ENCODE results near the gene E2F2. TPM values are rescaled to one million over a fixed set of nuclear protein-coding genes. Genes with fewer than 3 reads are reported as not detected.

Gene E2F2
- total RNA-seq, 1 donor from 2014 or later, result 0.16 TPM

GRCh38 chr1:23558140-23558871 is 27.3 kb upstream of the E2F2 start:
- intact Hi-C loops (cut with micrococcal nuclease), result no loop called here
- DNase-seq, result peak; percentile 71

GRCh38 chr1:23557471-23558124 is 26.6 kb upstream of the E2F2 start:
- H3K4me3 ChIP-seq, result peak overlapping the region; percentile 87
- intact Hi-C loops (cut with micrococcal nuclease), result no loop called here
- H3K36me3 ChIP-seq, result peaks cover 22% of the 10 kb centered on the region
- H3K9me3 ChIP-seq (replicated peaks), result no peaks in the 10 kb centered on the region
- DNase-seq, result no peak
- no peak for TF ChIP-seq CTCF (IDR thresholded peaks at IDR 0.05; ENCODE audit: borderline replicate concordance)
- H3K27ac ChIP-seq (replicated peaks), result peak overlapping the region; percentile 96
- H3K27me3 ChIP-seq (ENCODE audit: low read depth), result no peaks in the 10 kb centered on the region
- peaks cover 89% of the 10 kb centered on the region for H3K4me1 ChIP-seq

More at GRCh38 chr1:23558140-23558871, 27.3 kb upstream of the E2F2 start:
- peaks cover 22% of the 10 kb centered on the region for H3K36me3 ChIP-seq
- H3K4me1 ChIP-seq, result peaks cover 91% of the 10 kb centered on the region
- no peak for TF ChIP-seq CTCF (IDR thresholded peaks at IDR 0.05; ENCODE audit: borderline replicate concordance)
- no peaks in the 10 kb centered on the region for H3K27me3 ChIP-seq (ENCODE audit: low read depth)
- peak overlapping the region; percentile 87 for H3K4me3 ChIP-seq
- H3K9me3 ChIP-seq (replicated peaks), result no peaks in the 10 kb centered on the region
- peak overlapping the region; percentile 96 for H3K27ac ChIP-seq (replicated peaks)

- Histone ChIP-seq H3K9me3 (replicated peaks) (no peaks in the 10 kb centered on the region), H3K27ac (replicated peaks) (peak overlapping the region; percentile 96), H3K4me1 (peaks cover 84% of the 10 kb centered on the region), H3K36me3 (peaks cover 22% of the 10 kb centered on the region), H3K27me3 (ENCODE audit: low read depth) (no peaks in the 10 kb centered on the region), H3K4me3 (peak overlapping the region; percentile 87)
- intact Hi-C loops (cut with micrococcal nuclease), result no loop called here
- no peak for DNase-seq
- TF ChIP-seq CTCF (IDR thresholded peaks at IDR 0.05; ENCODE audit: borderline replicate concordance), result no peak
Measured at GRCh38 chr1:23556635-23557470, 25.8 kb upstream of the E2F2 start.

GRCh38 chr1:23555986-23556634 is 25.1 kb upstream of the E2F2 start:
- no peak for DNase-seq
- Histone ChIP-seq H3K4me3 (peak overlapping the region; percentile 87), H3K27ac (replicated peaks) (peak overlapping the region; percentile 96), H3K4me1 (peaks cover 77% of the 10 kb centered on the region), H3K9me3 (replicated peaks) (no peaks in the 10 kb centered on the region), H3K36me3 (peaks cover 22% of the 10 kb centered on the region), H3K27me3 (ENCODE audit: low read depth) (no peaks in the 10 kb centered on the region)
- TF ChIP-seq CTCF (IDR thresholded peaks at IDR 0.05; ENCODE audit: borderline replicate concordance), result no peak
- intact Hi-C loops (cut with micrococcal nuclease), result no loop called here

Measured in left ventricle myocardium inferior (tissue), 1 donor.